Thyroid gland (tissue), 4 donors: ENCODE results near the gene TMIGD2. TPM values are rescaled to one million over a fixed set of nuclear protein-coding genes. Genes with fewer than 3 reads are reported as not detected.

Source experiments
- DNase-seq, 2 donors: peaks; one replicate each; pipeline ENCODE4 v3.0.0-alpha.2; 2019
- H3K27ac ChIP-seq, 3 donors: fragments of 200-600 bp; sonication (generic); 1 replicate in 2 of 3; 2 replicates in 1 of 3; pipeline ENCODE4 v1.5.1; 2016 to 2019; ENCODE audit warnings: mild to moderate bottlenecking in 1 of 3, moderate library complexity in 1 of 3
- H3K27me3 ChIP-seq: fragments of 200-600 bp; sonication (generic); one replicate; pipeline ENCODE4 v1.5.1; 2019
- H3K36me3 ChIP-seq, 2 donors: fragments of 200-600 bp; sonication (generic); one replicate each; pipeline ENCODE4 v1.5.1; 2016 to 2019
- H3K4me1 ChIP-seq, 2 donors: fragments of 200-600 bp; sonication (generic); one replicate each; pipeline ENCODE4 v1.5.1; 2017 to 2019
- H3K4me3 ChIP-seq, 3 donors: fragments of 200-600 bp; sonication (generic); replicated peaks in 1 of 3; 1 replicate in 2 of 3; 2 replicates in 1 of 3; pipeline ENCODE4 v1.5.1; 2016; ENCODE audit warnings: mild to moderate bottlenecking in 1 of 3
- H3K9me3 ChIP-seq: fragments of 200-600 bp; sonication (generic); one replicate; pipeline ENCODE4 v1.5.1; 2017
- POLR2A ChIP-seq, 2 donors: fragments of 450-650 bp; IDR thresholded peaks; one replicate each; pipeline ENCODE4 v1.6.1; 2017; ENCODE audit warnings: antibody characterized with exemption in 2 of 2, mild to moderate bottlenecking in 2 of 2, moderate library complexity in 1 of 2
- WGBS, 2 donors: methylation state at CpG; one replicate each; pipeline ENCODE4 v1.1.5; 2017; 5-methylcytosine and 5-hydroxymethylcytosine counted together
- intact Hi-C: fragments of 100-400 bp; cut with DNase I; formaldehyde crosslinking; loops from one replicate; pipeline ENCODE4 v1.15.1; 2023
- total RNA-seq, 4 donors: library from RNA; depleted of rRNA; stranded (reverse); fragments of >200 nt; gene quantifications; one replicate each; pipeline ENCODE4 v1.2.3, GENCODE V29; 2016
- TF ChIP-seq, protein P1 (sequence below), 6 experiments: fragments of 200-600 bp in 3 of 6; fragments of 450-650 bp in 3 of 6; sonication (generic) in 3 of 6; IDR thresholded peaks; one replicate each; pipeline ENCODE4 v1.5.1; 2016 to 2019; ENCODE audit warnings: antibody characterized with exemption in 6 of 6, mild to moderate bottlenecking in 2 of 6, inconsistent platforms in 1 of 6, moderate library complexity in 1 of 6

Gene TMIGD2
- total RNA-seq, 4 donors from 2014 or later = not detected

DNA sequence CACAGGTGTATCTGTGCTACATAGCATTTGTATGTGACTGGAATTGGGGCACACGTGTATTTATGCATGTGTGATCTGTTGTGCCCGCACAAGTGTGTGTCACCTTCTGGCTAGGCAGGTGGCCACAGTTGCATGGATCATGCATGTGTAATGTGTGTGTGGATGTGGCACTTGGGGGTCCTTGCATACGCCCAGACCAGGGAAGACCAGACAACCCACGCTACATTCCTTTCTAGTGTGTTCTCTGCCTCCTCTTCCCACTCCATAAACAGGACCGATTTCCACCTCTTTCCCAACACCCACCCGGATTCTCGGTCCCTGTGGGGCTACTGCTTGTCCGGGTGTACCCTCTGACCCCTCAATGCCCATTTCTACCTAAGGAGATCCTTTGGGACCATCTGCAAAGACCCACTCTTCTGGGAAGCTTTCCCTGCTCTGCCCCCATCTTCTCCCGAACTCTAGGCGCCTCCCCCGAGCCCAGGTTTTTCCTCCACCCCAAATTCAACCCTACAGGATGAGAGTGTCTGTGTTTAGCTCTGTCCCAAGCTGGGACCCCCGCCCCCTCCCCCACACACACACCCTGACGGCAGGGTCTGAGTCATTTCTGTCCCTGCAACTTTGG is 24.1 kb upstream of the TMIGD2 start:
- Histone ChIP-seq H3K36me3 (no peaks in the 10 kb centered on the region), H3K4me1 (peaks cover 8 to 20% of the 10 kb centered on the region in 2 donors), H3K4me3 (no peak overlapping the region), H3K9me3 (no peaks in the 10 kb centered on the region), H3K27ac (no peak overlapping the region), H3K27me3 (no peaks in the 10 kb centered on the region)
- no peak for TF ChIP-seq POLR2A (IDR thresholded peaks at IDR 0.05)
- TF ChIP-seq, protein P1, sequence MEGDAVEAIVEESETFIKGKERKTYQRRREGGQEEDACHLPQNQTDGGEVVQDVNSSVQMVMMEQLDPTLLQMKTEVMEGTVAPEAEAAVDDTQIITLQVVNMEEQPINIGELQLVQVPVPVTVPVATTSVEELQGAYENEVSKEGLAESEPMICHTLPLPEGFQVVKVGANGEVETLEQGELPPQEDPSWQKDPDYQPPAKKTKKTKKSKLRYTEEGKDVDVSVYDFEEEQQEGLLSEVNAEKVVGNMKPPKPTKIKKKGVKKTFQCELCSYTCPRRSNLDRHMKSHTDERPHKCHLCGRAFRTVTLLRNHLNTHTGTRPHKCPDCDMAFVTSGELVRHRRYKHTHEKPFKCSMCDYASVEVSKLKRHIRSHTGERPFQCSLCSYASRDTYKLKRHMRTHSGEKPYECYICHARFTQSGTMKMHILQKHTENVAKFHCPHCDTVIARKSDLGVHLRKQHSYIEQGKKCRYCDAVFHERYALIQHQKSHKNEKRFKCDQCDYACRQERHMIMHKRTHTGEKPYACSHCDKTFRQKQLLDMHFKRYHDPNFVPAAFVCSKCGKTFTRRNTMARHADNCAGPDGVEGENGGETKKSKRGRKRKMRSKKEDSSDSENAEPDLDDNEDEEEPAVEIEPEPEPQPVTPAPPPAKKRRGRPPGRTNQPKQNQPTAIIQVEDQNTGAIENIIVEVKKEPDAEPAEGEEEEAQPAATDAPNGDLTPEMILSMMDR (IDR thresholded peaks at IDR 0.05) = no peak
- intact Hi-C loops = no loop called here
- 64 to 74% methylated on average over 13 of the region's 13 CpGs for WGBS, 2 donors
- DNase-seq = no peak

- Histone ChIP-seq H3K4me1 (peaks cover 8 to 20% of the 10 kb centered on the region in 2 donors), H3K4me3 (no peak overlapping the region), H3K27ac (no peak overlapping the region), H3K36me3 (no peaks in the 10 kb centered on the region), H3K9me3 (no peaks in the 10 kb centered on the region), H3K27me3 (no peaks in the 10 kb centered on the region)
- 83 to 89% methylated on average over 12 of the region's 12 CpGs for WGBS, 2 donors
- no peak for DNase-seq
- intact Hi-C loops = no loop called here
- TF ChIP-seq POLR2A (IDR thresholded peaks at IDR 0.05) = no peak
- TF ChIP-seq, protein P1 (IDR thresholded peaks at IDR 0.05) = no peak
These were observed 22.0 kb upstream of the TMIGD2 start for GRCh38 chr19:4324228-4324627.

DNA sequence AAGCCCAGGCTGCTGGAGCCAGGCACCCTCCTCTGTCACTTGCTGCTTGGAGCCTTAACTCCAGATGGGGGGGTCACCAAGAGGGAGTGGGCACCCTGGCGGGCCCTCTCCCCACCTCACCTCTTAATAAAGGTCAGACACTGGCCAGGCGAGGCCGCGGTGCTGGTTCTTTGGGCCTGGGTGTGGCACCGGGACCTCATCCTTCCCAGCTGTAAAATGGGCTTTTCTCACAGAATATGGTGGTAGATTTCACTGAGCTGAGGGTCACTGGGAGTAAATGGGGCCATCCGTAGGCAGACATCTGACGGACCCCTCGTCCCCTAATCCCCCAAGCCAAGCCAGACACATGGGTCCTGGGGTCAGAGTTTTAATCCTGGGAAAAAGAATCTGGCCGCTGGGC is 21.5 kb upstream of the TMIGD2 start:
- Histone ChIP-seq H3K4me3 (no peak overlapping the region), H3K27me3 (no peaks in the 10 kb centered on the region), H3K27ac (no peak overlapping the region), H3K4me1 (peaks cover 8 to 18% of the 10 kb centered on the region in 2 donors), H3K36me3 (no peaks in the 10 kb centered on the region), H3K9me3 (no peaks in the 10 kb centered on the region)
- intact Hi-C loops = no loop called here
- 94 to 100% methylated on average over 5 to 7 of the region's 9 CpGs for WGBS, 2 donors
- TF ChIP-seq, protein P1 (IDR thresholded peaks at IDR 0.05) = no peak
- TF ChIP-seq POLR2A (IDR thresholded peaks at IDR 0.05) = no peak
- DNase-seq = no peak

DNA sequence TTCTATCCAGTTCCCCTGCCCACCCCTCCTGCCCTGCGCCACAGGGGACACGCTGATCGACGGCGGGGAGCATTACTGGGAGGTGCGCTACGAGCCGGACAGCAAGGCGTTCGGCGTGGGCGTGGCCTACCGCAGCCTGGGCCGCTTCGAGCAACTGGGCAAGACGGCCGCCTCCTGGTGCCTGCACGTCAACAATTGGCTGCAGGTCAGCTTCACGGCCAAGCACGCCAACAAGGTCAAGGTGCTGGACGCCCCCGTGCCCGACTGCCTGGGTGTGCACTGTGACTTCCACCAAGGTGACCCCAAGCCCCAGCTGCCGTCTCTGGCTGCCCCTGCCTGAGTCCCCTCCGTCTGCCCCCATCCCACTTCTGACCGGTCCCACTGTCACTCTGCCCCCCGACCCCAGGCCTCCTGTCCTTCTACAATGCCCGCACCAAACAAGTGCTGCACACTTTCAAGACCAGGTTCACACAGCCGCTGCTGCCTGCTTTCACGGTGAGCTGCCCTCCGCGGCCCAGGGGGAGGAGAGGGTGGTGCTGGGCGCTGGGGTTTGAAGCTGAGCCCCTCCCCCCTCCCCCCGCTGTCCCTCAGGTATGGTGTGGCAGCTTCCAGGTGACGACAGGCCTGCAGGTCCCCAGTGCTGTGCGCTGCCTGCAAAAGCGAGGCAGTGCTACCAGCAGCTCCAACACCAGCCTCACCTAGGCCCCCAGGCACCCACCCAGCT is 20.9 kb upstream of the TMIGD2 start:
- Histone ChIP-seq H3K4me1 (peaks cover 8 to 16% of the 10 kb centered on the region in 2 donors), H3K9me3 (no peaks in the 10 kb centered on the region), H3K27ac (no peak overlapping the region), H3K36me3 (no peaks in the 10 kb centered on the region), H3K4me3 (no peak overlapping the region), H3K27me3 (no peaks in the 10 kb centered on the region)
- WGBS, 2 donors = 68 to 85% methylated on average over 23 to 30 of the region's 37 CpGs
- DNase-seq = peak; percentile 23 to 28
- intact Hi-C loops = no loop called here
- TF ChIP-seq POLR2A (IDR thresholded peaks at IDR 0.05) = no peak
- TF ChIP-seq, protein P1 (IDR thresholded peaks at IDR 0.05) = no peak

GRCh38 chr19:4320419-4320818 is 18.2 kb upstream of the TMIGD2 start:
- TF ChIP-seq, protein P1 (IDR thresholded peaks at IDR 0.05) = no peak
- TF ChIP-seq POLR2A (IDR thresholded peaks at IDR 0.05) = no peak
- Histone ChIP-seq H3K4me3 (no peak overlapping the region), H3K27me3 (no peaks in the 10 kb centered on the region), H3K9me3 (no peaks in the 10 kb centered on the region), H3K27ac (no peak overlapping the region), H3K4me1 (no peaks in the 10 kb centered on the region), H3K36me3 (no peaks in the 10 kb centered on the region)
- no peak for DNase-seq
- 92 to 94% methylated on average over 2 of the region's 2 CpGs for WGBS, 2 donors
- intact Hi-C loops = no loop called here
